ENCODE measurements around the gene GPS2.
"Not testable (repeated sequence)": the region's sequence is repeated elsewhere in the genome, so short reads cannot be mapped to it uniquely, and the experiment has no call there.

The GPS2 gene

GRCh38 chr17:7337600-7337999 is 22.4 kb upstream of the GPS2 start:
- not testable (repeated sequence) for DNase-seq (ENCODE audit: low spot score)

- no peak for DNase-seq (ENCODE audit: low spot score)
Observed at GRCh38 chr17:7336240-7337175, 21.3 kb upstream of the GPS2 start, which contains the start of gene ACAP1. Gene ACAP1 (plus strand): TSS chr17:7336529. CDS start chr17:7336735, 206 bp downstream.

DNA sequence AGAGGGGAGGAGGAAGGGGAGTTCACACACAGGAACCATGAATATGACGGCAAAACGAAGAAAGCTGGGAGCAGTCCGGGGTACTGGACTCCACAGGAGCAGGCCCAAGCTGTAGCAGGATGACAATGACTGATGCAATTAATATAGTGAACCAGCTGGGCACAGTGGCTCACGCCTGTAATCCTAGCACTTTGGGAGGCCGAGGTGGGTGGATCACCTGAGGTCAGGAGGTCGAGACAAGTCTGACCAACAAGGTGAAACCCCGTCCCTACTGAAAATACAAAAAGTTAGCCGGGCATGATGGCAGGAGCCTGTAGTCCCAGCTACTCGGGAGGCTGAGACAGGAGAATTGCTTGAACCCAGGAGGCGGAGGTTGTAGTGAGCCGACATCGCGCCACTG is 20.6 kb upstream of the GPS2 start:
- DNase-seq (ENCODE audit: low spot score), result not testable (repeated sequence)

DNA sequence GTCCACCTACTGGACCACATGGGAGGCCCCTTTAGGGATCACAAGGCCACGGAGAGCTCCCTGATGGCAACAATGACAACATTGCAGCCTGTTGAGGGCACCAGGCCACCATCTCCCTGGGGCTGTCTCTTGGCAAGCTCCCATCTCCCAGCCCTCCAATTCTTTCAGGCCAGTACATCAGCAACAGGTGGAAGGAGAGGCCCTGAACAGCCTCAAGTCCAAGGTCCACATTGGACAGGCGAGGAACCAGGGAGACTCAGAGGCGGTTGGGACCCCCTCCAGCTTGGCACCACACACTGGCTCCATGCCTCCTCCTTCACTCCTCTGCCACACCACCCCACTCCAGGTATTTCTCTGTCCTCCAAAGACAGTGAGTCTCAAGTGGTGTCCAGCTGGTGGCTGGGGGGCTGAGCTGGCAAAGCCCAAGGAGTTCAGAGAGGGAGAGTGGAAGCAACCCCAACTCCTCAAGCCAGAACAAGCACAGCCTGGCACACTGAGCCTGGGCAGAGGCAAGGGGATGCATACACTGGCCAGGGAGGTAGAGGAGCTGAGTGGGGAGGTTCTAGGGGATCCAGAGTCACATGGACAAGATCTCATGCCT is 19.9 kb upstream of the GPS2 start:
- DNase-seq (ENCODE audit: low spot score), result no peak

DNA sequence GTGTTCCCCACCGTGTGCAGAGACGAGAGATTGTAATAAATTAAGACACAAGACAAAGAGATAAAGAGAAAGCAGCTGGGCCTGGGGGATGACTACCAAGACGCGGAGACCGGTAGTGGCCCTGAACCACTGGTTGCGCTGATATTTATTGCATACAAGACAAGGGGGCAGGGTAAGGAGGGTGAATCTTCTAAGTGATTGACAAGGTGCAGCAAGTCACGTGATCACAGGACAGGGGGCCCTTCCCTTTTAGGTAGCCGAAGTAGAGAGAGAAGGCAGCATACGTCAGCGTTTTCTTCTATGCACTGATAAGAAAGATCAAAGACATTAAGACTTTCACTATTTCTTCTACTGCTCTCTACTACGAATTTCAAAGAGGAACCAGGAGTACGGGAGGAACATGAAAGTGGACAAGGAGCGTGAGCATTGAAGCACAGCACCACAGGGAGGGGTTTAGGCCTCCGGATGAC is 17.5 kb upstream of the GPS2 start:
- DNase-seq (ENCODE audit: low spot score), result not testable (repeated sequence)

DNA sequence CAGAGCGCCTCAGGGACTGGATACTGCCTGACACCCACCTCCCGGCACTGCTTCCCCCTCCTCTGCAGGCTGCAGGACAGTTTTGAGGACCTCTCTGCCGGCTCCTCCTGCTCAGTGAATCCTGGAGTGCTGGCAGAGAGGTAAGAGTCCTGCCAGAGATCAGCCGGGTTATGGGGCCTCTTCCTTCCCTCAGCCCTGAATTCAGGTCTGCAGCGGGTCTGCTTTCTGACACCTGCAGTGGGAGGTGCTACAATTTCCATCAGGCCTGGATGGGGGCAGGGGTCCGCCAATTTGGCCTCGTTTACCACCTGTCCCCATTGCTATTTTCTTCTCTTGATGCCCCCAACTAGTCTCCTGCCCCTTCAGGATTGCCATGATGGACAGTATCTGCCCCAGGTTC is 17.0 kb upstream of the GPS2 start:
- DNase-seq (ENCODE audit: low spot score), result no peak

DNA sequence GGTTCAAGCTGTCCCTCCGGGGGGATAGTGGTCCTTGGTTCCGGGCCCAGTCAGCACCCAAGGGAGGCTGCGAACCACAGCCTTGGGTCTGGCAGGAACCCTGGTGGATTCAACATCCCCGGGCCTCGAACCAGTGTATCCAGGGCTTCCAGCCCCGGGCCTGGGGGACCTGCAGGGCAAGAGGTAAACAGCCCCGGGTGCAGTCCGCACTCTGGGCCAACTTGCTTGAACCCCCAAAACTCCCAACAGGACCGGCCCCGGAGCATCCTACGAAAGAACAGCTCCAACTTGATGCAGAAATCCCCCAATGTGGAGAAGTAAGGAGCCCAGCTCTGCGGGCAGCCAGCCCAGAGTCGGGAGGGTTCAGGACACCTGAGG is 15.5 kb upstream of the GPS2 start:
- no peak for DNase-seq (ENCODE audit: low spot score)

GRCh38 chr17:7329997-7330637 is 15.0 kb upstream of the GPS2 start:
- DNase-seq (ENCODE audit: low spot score), result peak; percentile 86

GRCh38 chr17:7329374-7329996 is 14.3 kb upstream of the GPS2 start:
- peak; percentile 98 for DNase-seq (ENCODE audit: low spot score)

- DNase-seq (ENCODE audit: low spot score), result no peak
Observed at GRCh38 chr17:7328840-7329373, 13.7 kb upstream of the GPS2 start, which contains the start of gene NEURL4. Gene NEURL4 (minus strand): TSS chr17:7329335. CDS start chr17:7329312, 23 bp downstream.

DNA sequence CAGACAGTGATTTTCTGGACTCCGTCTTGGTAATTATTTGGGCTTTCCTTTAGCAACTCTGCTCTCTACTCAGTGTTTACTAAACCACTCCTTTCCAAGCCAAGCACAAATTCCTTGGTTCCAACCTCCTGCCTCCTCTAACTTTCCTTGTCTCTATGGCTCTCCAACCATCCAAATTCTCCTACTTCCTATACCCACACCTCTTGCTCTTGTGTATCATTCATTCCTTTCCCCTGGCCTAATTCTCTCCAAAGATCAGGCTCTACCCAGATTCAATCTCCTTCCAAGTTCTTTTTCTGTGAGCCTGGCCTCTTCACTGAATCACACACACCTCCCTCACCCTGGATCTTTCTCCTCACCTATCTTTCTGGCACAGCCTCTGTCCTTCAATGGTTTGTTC is 12.8 kb upstream of the GPS2 start:
- DNase-seq (ENCODE audit: low spot score), result no peak

DNA sequence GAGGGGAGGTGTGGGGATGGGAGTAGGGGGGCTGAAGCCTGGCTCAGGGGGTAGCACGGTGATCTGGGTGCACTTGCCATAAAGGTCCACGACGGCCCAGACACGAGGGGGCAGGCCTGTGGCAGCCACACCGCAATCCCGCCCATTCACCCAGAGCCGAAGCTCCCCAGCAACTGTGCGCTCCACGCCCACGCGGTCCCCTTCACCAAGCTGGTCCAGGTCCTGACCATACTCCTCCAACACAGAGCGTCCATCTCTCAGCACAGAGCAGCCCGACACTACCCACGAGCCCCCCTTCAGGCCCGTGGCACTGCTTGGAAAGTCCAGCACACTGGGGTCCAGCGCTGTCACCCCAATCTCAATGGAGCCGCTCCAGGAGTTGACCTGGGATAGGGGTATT is 12.3 kb upstream of the GPS2 start:
- DNase-seq (ENCODE audit: low spot score), result no peak

DNA sequence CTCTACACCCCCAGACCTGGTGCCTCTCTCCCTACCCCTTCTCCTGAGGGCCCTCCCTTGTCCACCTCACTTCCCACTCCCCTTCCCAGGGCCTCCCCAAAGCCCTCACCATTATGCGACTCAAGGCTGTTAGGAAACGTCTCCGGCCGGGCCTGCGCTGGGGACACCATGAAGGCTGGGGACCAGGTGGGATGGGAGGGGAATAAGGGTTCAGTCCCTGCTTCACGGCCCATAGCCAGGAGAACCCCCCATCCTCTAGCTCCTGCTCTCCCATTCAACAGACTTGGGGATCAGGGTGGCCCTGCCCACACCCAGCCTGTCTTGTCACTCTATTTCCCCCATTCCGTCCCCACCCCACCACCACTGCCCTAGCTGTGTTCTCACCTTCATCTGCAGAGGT is 11.9 kb upstream of the GPS2 start:
- no peak for DNase-seq (ENCODE audit: low spot score)

- no peak for DNase-seq (ENCODE audit: low spot score)
Observed at GRCh38 chr17:7326186-7326585, 11.0 kb upstream of the GPS2 start.

DNA sequence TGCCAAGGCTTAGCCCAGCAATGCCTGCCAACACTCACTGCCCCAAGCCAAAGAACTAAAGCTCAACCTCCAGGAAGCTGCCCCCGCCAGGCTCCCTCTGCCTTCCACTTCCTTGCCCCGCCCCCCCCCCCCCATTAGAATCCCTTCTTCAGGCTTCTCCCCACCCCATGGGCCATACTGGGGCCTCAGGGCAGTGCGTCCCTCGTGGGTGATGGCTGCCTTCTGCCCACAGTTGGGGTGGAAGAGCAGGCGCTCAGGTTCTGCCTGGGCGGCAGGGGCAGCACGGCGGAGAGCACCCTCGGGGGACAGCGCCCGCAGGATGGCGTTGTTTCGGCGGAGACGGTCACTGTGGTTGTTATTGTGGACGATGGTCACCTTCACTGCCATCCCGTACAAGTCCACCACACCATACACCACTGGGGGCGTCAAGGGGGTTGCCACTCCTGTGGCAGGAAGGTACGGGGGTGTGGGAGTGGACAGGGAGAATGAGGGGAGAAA is 9.9 kb upstream of the GPS2 start:
- DNase-seq (ENCODE audit: low spot score), result no peak

DNA sequence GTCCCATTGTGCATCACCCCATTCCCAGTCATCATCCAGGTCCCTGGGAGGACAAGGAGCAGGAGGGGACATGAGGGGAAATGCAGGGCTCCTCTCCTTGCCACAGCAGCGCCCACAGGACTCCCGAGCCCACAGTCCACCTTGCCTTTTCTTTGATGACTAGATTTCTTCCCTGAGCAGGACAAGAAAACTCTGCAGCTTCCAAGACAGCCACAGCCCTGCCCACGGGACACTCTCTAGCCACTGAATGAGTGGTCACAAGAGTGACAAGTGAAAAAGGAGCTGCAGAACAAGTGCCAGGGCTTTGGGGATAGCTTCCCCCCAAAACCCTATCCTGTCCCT is 9.2 kb upstream of the GPS2 start:
- no peak for DNase-seq (ENCODE audit: low spot score)

DNA sequence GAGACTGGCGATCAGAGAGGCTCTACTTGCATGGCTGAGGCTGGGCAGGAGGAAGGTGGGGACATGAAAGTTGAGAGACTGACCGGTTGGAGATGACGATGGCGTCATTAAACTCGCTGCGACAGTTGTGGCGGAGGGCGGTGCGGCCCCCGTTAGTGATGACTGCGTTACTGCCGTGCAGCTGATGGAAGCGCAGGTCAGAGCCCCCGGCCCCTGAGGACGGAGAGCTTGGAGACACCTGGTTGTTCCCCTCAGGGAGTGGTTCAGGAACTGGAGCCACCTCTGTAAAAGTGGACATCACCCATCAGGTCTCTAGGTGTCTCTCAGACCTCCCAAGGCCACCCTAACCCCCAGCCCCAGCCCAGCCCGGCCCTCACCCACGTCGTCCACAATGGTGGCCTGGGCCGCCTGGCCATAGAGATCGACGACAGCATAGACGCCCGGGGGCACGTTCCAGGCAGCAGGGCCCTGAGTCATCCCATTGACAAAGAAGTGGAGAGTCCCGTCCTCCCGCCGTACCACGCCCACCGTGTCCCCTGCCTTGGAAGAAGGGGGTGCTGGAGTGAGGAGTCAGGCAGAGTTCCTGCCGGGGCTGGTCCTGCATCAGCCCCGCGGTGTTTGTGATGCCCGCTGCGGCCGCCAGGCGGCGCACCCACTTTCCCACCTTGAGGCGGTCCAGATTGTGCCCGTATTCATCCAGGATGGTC is 8.7 kb upstream of the GPS2 start:
- DNase-seq (ENCODE audit: low spot score), result no peak

- DNase-seq (ENCODE audit: low spot score), result no peak
Observed at GRCh38 chr17:7322520-7323194, 7.5 kb upstream of the GPS2 start.

DNA sequence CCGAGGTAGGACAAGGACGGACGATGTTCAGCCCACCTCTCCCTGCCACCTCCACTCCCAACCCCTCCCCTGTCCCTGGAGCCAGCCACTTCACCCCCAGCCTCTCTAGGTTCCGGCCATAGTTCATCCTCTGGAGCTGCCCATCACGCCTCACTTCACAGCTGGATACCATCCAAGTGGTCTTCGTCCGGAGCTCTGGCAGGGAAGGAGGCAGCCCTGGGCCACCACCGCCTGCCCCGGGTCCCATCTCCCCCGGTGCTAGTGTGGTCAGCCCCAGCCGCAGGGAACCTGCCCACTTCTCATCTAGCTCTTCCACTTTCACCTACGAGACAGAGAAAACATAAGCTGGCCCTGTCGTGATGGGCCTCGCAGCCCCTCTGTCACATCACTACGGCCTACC is 6.3 kb upstream of the GPS2 start:
- no peak for DNase-seq (ENCODE audit: low spot score)

GRCh38 chr17:7318121-7318860 is 3.1 kb upstream of the GPS2 start:
- DNase-seq (ENCODE audit: low spot score), result no peak

Measured in left forelimb (tissue), 1 donor.